Ovary (tissue), 9 donors: ENCODE measurements around the gene SMIM38. TPM values are rescaled to one million over a fixed set of nuclear protein-coding genes. Genes with fewer than 3 reads are reported as not detected.

Experiments used
- DNase-seq, 5 donors: peaks; one replicate each; pipeline ENCODE4 v3.0.0-alpha.2; 2019 to 2020
- H3K27ac ChIP-seq, 2 donors: fragments of 200-600 bp; one replicate each; pipeline versions ENCODE4 v1.5.1 to v1.8.0; 2019 to 2022
- H3K27me3 ChIP-seq: fragments of 200-600 bp; one replicate; pipeline ENCODE4 v1.8.0; 2022
- H3K36me3 ChIP-seq: fragments of 200-600 bp; sonication (generic); one replicate; pipeline ENCODE4 v1.5.1; 2019
- H3K4me1 ChIP-seq: one replicate; pipeline ENCODE4 v1.8.1; 2013; ENCODE audit warnings: mild to moderate bottlenecking, moderate library complexity; ENCODE audit not compliant: insufficient read depth
- H3K4me3 ChIP-seq: fragments of 200-600 bp; sonication (generic); one replicate; pipeline ENCODE4 v1.5.1; 2017
- H3K9me3 ChIP-seq, 2 donors: fragments of 200-600 bp in 1 of 2; sonication (generic) in 1 of 2; one replicate each; pipeline versions ENCODE4 v1.5.1 to v1.8.1; 2013 to 2019; ENCODE audit warnings: mild to moderate bottlenecking in 1 of 2, moderate library complexity in 1 of 2
- CTCF ChIP-seq, 3 donors: fragments of 450-650 bp in 2 of 3; fragments of 200-600 bp in 1 of 3; IDR thresholded peaks; one replicate each; pipeline versions ENCODE4 v1.5.1 to v1.8.0; 2016 to 2022; ENCODE audit warnings: antibody characterized with exemption in 3 of 3, mild to moderate bottlenecking in 1 of 3
- EP300 ChIP-seq: sonication (generic); formaldehyde crosslinking; IDR thresholded peaks from one replicate; pipeline ENCODE4 v1.6.1; 2017; ENCODE audit warnings: antibody characterized with exemption
- POLR2A ChIP-seq: fragments of 450-650 bp; IDR thresholded peaks from one replicate; pipeline ENCODE4 v1.6.1; 2017; ENCODE audit warnings: antibody characterized with exemption, mild to moderate bottlenecking, moderate library complexity
- WGBS, 3 donors: extraction: QIAGEN DNeasy Blood & Tissue Kit in 1 of 3; methylation state at CpG; one replicate each; pipeline versions ENCODE4 v1.1.5 to v1.1.7; 2013 to 2017; 5-methylcytosine and 5-hydroxymethylcytosine counted together
- intact Hi-C, 4 donors: fragments of 100-400 bp; cut with DNase I; formaldehyde crosslinking; loops; one replicate each; pipeline versions ENCODE4 v1.11.0 to v1.15.1; 2022 to 2023
- polyA plus RNA-seq, 2 donors: library from polyadenylated mRNA; stranded (reverse); fragments of 200-250 nt in 1 of 2; fragments of 350-450 nt in 1 of 2; fragmentation: Illumina TruSeq in 1 of 2; extraction: RNeasy Lipid Tissue Mini Kit (QIAGEN cat#74804) in 1 of 2; gene quantifications; one replicate each; pipeline ENCODE4 v1.2.3, GENCODE V29; 2013 to 2014
- total RNA-seq, 7 donors: library from RNA; depleted of rRNA in 2 of 7; stranded (reverse); fragments of >200 nt in 2 of 7; fragmentation: NEBNext Ultra II Directional in 3 of 7; extraction: Animal tissue kit (Norgen Biotek cat#: 25700) in 3 of 7; gene quantifications; one replicate each; pipeline versions ENCODE4 v1.1.0 to v1.2.4, GENCODE V29; 2016 to 2023
- donor health status: DM: no; HTN: no; CAD: no; lungs with moderate emphysema.
- donor health status: DM: no; HTN: no; CAD: no.
- donor health status: Bipolar disorder and iron deficiency.
- donor health status: DM: yes; HTN: yes; CAD: no.
- donor health status: DM: no; HTN: no; CAD: no.
- donor health status: DM: yes; HTN: yes; CAD: no.

SMIM38 gene
- total and polyA plus RNA-seq, 9 donors = 0.43 to 6.3 (median 2.1) TPM

- WGBS, 3 donors = 76 to 81% (median 79%) methylated on average over 8 of the region's 8 CpGs
- H3K9me3 ChIP-seq = no peaks in the 10 kb centered on the region
- H3K27me3 ChIP-seq = no peaks in the 10 kb centered on the region
- H3K36me3 ChIP-seq = no peaks in the 10 kb centered on the region
- TF ChIP-seq EP300 = no peak
- TF ChIP-seq CTCF (IDR thresholded peaks at IDR 0.05) = no peak
- TF ChIP-seq POLR2A = no peak
- intact Hi-C loops = no loop called here
- H3K27ac ChIP-seq = no peak overlapping the region
- DNase-seq = no peak
- H3K4me1 ChIP-seq = no peaks in the 10 kb centered on the region
- no peak overlapping the region for H3K4me3 ChIP-seq
These were observed 18.3 kb downstream of the SMIM38 start for GRCh38 chr11:69173925-69174581.

- Histone ChIP-seq H3K4me1 (no peaks in the 10 kb centered on the region), H3K36me3 (no peaks in the 10 kb centered on the region), H3K27ac (no peak overlapping the region), H3K27me3 (no peaks in the 10 kb centered on the region), H3K4me3 (no peak overlapping the region), H3K9me3 (no peaks in the 10 kb centered on the region)
- WGBS, 3 donors = 84 to 98% (median 90%) methylated on average over 2 of the region's 2 CpGs
- DNase-seq = no peak
- intact Hi-C loops = no loop called here
- no peak for TF ChIP-seq POLR2A
- no peak for TF ChIP-seq EP300
- TF ChIP-seq CTCF (IDR thresholded peaks at IDR 0.05) = no peak
These were observed 19.1 kb downstream of the SMIM38 start for GRCh38 chr11:69174841-69175240.

GRCh38 chr11:69178819-69179482, 23.2 kb downstream of the SMIM38 start:
- WGBS, 3 donors = 74 to 80% (median 78%) methylated on average over 9 of the region's 9 CpGs
- TF ChIP-seq EP300 (no peak), CTCF (IDR thresholded peaks at IDR 0.05) (no peak), POLR2A (no peak)
- intact Hi-C loops = no loop called here
- DNase-seq = no peak
- Histone ChIP-seq H3K4me3 (no peak overlapping the region), H3K36me3 (no peaks in the 10 kb centered on the region), H3K27ac (no peak overlapping the region), H3K4me1 (no peaks in the 10 kb centered on the region), H3K9me3 (no peaks in the 10 kb centered on the region), H3K27me3 (no peaks in the 10 kb centered on the region)

- Histone ChIP-seq H3K36me3 (no peaks in the 10 kb centered on the region), H3K4me1 (no peaks in the 10 kb centered on the region), H3K9me3 (no peaks in the 10 kb centered on the region), H3K4me3 (no peak overlapping the region), H3K27ac (no peak overlapping the region), H3K27me3 (no peaks in the 10 kb centered on the region)
- intact Hi-C loops = no loop called here
- 71 to 89% (median 74%) methylated on average over 9 of the region's 9 CpGs for WGBS, 3 donors
- DNase-seq = no peak
- TF ChIP-seq CTCF (IDR thresholded peaks at IDR 0.05) = no peak
- TF ChIP-seq EP300 = no peak
- no peak for TF ChIP-seq POLR2A
These were observed 24.5 kb downstream of the SMIM38 start for GRCh38 chr11:69180226-69180625.
